HCT116 (cell line): ENCODE measurements around the gene INIP. TPM values are rescaled to one million over a fixed set of nuclear protein-coding genes. Genes with fewer than 3 reads are reported as not detected.

ENCODE experiments used
- ATAC-seq: fragments of 200-7000 bp; cut with Tn5 transposase; 2 replicates; pipeline ENCODE4 v1.9.1; 2020; ENCODE audit warnings: mild to moderate bottlenecking, moderate library complexity
- BruUV-seq: library from RNA; stranded (reverse); fragments of 400-500 nt; replicated peaks from 2 replicates; lab custom pipeline; 2021; lab: Mats Ljungman, UMichigan
- CTCF ChIA-PET: fragments of 300-600 bp; sonication (Branson Sonifier 250); formaldehyde crosslinking; loops from one replicate; lab custom pipeline; 2021; ENCODE audit warnings: antibody characterized with exemption; lab: Charles Lee
- POLR2A ChIA-PET: fragments of 300-600, 350-600 bp; sonication (Branson Sonifier 250); formaldehyde crosslinking; loops from one replicate; lab custom pipeline; 2021; ENCODE audit warnings: antibody characterized with exemption; lab: Charles Lee
- RAD21 ChIA-PET, 2 experiments: fragments of 300-600 bp; sonication (Branson Sonifier 250); formaldehyde crosslinking; loops; one replicate each; lab custom pipeline; 2023; ENCODE audit warnings: low total read pairs in 2 of 2; ENCODE audit not compliant: uncharacterized antibody in 2 of 2, unreplicated experiment in 2 of 2, low non-redundant PET in 1 of 2; lab: Charles Lee
- DNase-seq: peaks from one replicate; pipeline ENCODE4 v3.0.0-alpha.2; 2010; ENCODE audit warnings: low read depth, low spot score
- H2AFZ ChIP-seq: fragments of 200-600 bp; shearing (Covaris generic), sonication (generic); 2 replicates; pipeline ENCODE4 v1.6.1; 2017; ENCODE audit warnings: low read depth, mixed run types, mixed read lengths, antibody characterized with exemption, low read length; ENCODE audit not compliant: poor library complexity, severe bottlenecking
- H3K27ac ChIP-seq: 2 replicates; pipeline ENCODE4 v1.5.1; 2012; ENCODE audit warnings: low read depth, low read length
- H3K27me3 ChIP-seq: fragments of 200-600 bp; sonication (generic); 2 replicates; pipeline ENCODE4 v1.6.1; 2016; ENCODE audit warnings: mixed run types, low read length, mixed read lengths; ENCODE audit not compliant: insufficient read depth
- H3K36me3 ChIP-seq, 2 experiments: fragments of 200-500 bp in 1 of 2; fragments of 200-600 bp in 1 of 2; sonication (Bioruptor generic) in 1 of 2; sonication (generic) in 1 of 2; 2 replicates each; pipeline versions ENCODE4 v1.5.1 to v1.6.1; 2014 to 2016; ENCODE audit warnings: low read length in 2 of 2, inconsistent platforms in 1 of 2, mixed read lengths in 1 of 2, mixed run types in 1 of 2; ENCODE audit not compliant: insufficient read depth in 2 of 2, control insufficient read depth in 1 of 2
- H3K4me1 ChIP-seq, 2 experiments: fragments of 200-600 bp in 1 of 2; sonication (generic) in 1 of 2; 2 replicates each; pipeline versions ENCODE4 v1.5.1 to v1.6.1; 2012 to 2017; ENCODE audit warnings: low read length in 2 of 2, inconsistent platforms in 1 of 2, mild to moderate bottlenecking in 1 of 2, mixed read lengths in 1 of 2, mixed run types in 1 of 2, moderate library complexity in 1 of 2; ENCODE audit not compliant: insufficient read depth in 2 of 2, control insufficient read depth in 1 of 2
- H3K4me2 ChIP-seq: fragments of 200-600 bp; sonication (generic); 2 replicates; pipeline ENCODE4 v1.6.1; 2017; ENCODE audit warnings: mixed run types, low read length, mixed read lengths
- H3K4me3 ChIP-seq, 2 experiments: fragments of 200-600 bp in 1 of 2; sonication (generic) in 1 of 2; replicated peaks in 1 of 2; 2 replicates each; pipeline ENCODE4 v1.5.1; 2011 to 2016; ENCODE audit warnings: low read length in 2 of 2, control low read depth in 1 of 2, low read depth in 1 of 2, mild to moderate bottlenecking in 1 of 2, mixed read lengths in 1 of 2, mixed run types in 1 of 2
- H3K79me2 ChIP-seq: fragments of 200-600 bp; sonication (generic); 2 replicates; pipeline ENCODE4 v1.6.1; 2017; ENCODE audit warnings: mild to moderate bottlenecking, mixed run types, low read length, moderate library complexity, mixed read lengths; ENCODE audit not compliant: insufficient read depth
- H3K9ac ChIP-seq: fragments of 200-600 bp; sonication (generic); 2 replicates; pipeline ENCODE4 v1.6.1; 2016; ENCODE audit warnings: low read length, mixed read lengths
- H3K9me2 ChIP-seq: fragments of 200-600 bp; sonication (generic), shearing (Covaris generic); 2 replicates; pipeline ENCODE4 v1.6.1; 2017; ENCODE audit warnings: mixed run types, mild to moderate bottlenecking, moderate library complexity; ENCODE audit not compliant: insufficient read depth
- H3K9me3 ChIP-seq, 2 experiments: fragments of 200-500 bp in 1 of 2; fragments of 200-600 bp in 1 of 2; sonication (Bioruptor generic) in 1 of 2; sonication (generic) in 1 of 2; 2 replicates each; pipeline ENCODE4 v1.6.1; 2014 to 2017; ENCODE audit warnings: low read length in 2 of 2, mixed read lengths in 2 of 2, inconsistent platforms in 1 of 2, low read depth in 1 of 2, mild to moderate bottlenecking in 1 of 2, mixed run types in 1 of 2, moderate library complexity in 1 of 2; ENCODE audit not compliant: control insufficient read depth in 1 of 2, insufficient read depth in 1 of 2
- H4K20me1 ChIP-seq: fragments of 200-600 bp; sonication (generic), shearing (Covaris generic); 2 replicates; pipeline ENCODE4 v1.6.1; 2017; ENCODE audit warnings: mixed run types, mild to moderate bottlenecking, moderate library complexity; ENCODE audit not compliant: insufficient read depth
- ATF3 ChIP-seq: IDR thresholded peaks from 2 replicates; pipeline ENCODE4 v1.6.1; 2012
- CBX3 ChIP-seq: IDR thresholded peaks from 2 replicates; pipeline ENCODE4 v1.6.1; 2012; ENCODE audit warnings: low read depth
- CEBPB ChIP-seq: IDR thresholded peaks from 2 replicates; pipeline ENCODE4 v1.6.1; 2012; ENCODE audit warnings: low read depth
- EGR1 ChIP-seq: IDR thresholded peaks from 2 replicates; pipeline ENCODE4 v1.6.1; 2012; ENCODE audit warnings: low read depth
- EZH2 ChIP-seq: fragments of 200-600 bp; sonication (generic); IDR thresholded peaks from 2 replicates; pipeline ENCODE4 v1.6.1; 2017; ENCODE audit warnings: antibody characterized with exemption, mixed run types
- POLR2A ChIP-seq: IDR thresholded peaks from 2 replicates; pipeline ENCODE4 v1.7.0; 2011; ENCODE audit warnings: borderline replicate concordance; ENCODE audit not compliant: insufficient read depth, insufficient read length; ENCODE audit errors: extremely low read depth
- POLR2AphosphoS5 ChIP-seq: IDR thresholded peaks from 2 replicates; pipeline ENCODE4 v1.6.1; 2011; ENCODE audit warnings: mild to moderate bottlenecking, low read depth, low read length, moderate library complexity
- SP1 ChIP-seq: IDR thresholded peaks from 2 replicates; pipeline ENCODE4 v1.6.1; 2012; ENCODE audit warnings: low read depth
- SRF ChIP-seq: IDR thresholded peaks from 2 replicates; pipeline ENCODE4 v1.6.1; 2012; ENCODE audit warnings: low read depth
- YY1 ChIP-seq: IDR thresholded peaks from 2 replicates; pipeline ENCODE4 v1.6.1; 2011; ENCODE audit warnings: low read length, low read depth, moderate library complexity, mild to moderate bottlenecking; ENCODE audit not compliant: insufficient replicate concordance; ENCODE audit errors: extremely low read depth
- ZFX ChIP-seq: fragments of 450-650 bp; IDR thresholded peaks from 2 replicates; pipeline ENCODE4 v1.6.1; 2017
- ZNF274 ChIP-seq: fragments of 200-500 bp; sonication (Bioruptor generic); IDR thresholded peaks from 2 replicates; pipeline ENCODE4 v1.6.1; 2014; ENCODE audit warnings: mild to moderate bottlenecking, low read depth, low read length, inconsistent platforms
- intact Hi-C: fragments of 100-400 bp; cut with micrococcal nuclease; formaldehyde crosslinking; loops from 2 replicates; pipeline ENCODE4 v1.10.0; 2022
- total RNA-seq: library from RNA; stranded (reverse); gene quantifications from one replicate; pipeline ENCODE4 v1.2.1, GENCODE V29; 2021; ENCODE audit not compliant: unreplicated experiment
- TF ChIP-seq, protein P1 (sequence below): IDR thresholded peaks from 2 replicates; pipeline ENCODE4 v1.6.1; 2012
- TF ChIP-seq, protein P2 (sequence below): IDR thresholded peaks from 2 replicates; pipeline ENCODE4 v1.6.1; 2011; ENCODE audit warnings: mild to moderate bottlenecking, low read length, moderate library complexity; ENCODE audit not compliant: insufficient replicate concordance; ENCODE audit errors: extremely low read depth
- TF ChIP-seq, protein P3 (sequence below), 3 experiments: fragments of 200-600 bp in 1 of 3; sonication (generic) in 1 of 3; IDR thresholded peaks in 2 of 3; conservative IDR thresholded peaks in 1 of 3; 2 replicates each; pipeline ENCODE4 v1.5.1; 2012 to 2017; ENCODE audit warnings: low read depth in 2 of 3, low read length in 2 of 3, antibody characterized with exemption in 1 of 3, borderline replicate concordance in 1 of 3, control low read depth in 1 of 3, mild to moderate bottlenecking in 1 of 3, mixed read lengths in 1 of 3, mixed run types in 1 of 3, moderate library complexity in 1 of 3; ENCODE audit not compliant: insufficient read depth in 1 of 3

Gene INIP
- total RNA-seq, 1 experiment from 2014 or later = 28.9 TPM

DNA sequence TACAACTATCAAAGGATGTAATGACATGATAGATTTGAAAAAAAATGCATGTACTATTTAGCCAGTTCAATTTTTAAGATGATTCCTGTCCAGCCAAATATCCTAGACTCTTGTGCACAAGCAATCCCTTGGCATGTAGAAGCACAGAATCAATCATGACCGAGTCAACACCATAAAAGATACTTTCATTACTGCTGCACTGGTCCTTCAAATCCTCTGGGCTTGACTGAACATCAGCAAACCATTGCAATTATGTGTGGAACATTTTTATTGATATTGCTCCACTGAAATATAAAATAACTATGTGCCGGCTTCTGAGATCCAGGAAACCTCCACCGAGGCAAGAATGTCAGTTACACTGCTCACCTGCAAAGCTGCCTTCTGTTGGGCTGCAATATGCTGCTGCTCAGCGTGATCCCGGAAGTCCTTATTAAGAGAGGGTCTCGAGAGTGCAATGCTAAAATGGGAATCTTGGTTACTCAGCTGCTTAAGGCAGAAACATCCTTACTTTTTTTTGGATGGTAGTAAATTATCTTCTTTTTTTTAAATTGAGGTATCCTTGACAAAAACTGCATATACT is 28.7 kb downstream of the INIP start:
- no peak for DNase-seq
- BruUV-seq = no TSS peak

DNA sequence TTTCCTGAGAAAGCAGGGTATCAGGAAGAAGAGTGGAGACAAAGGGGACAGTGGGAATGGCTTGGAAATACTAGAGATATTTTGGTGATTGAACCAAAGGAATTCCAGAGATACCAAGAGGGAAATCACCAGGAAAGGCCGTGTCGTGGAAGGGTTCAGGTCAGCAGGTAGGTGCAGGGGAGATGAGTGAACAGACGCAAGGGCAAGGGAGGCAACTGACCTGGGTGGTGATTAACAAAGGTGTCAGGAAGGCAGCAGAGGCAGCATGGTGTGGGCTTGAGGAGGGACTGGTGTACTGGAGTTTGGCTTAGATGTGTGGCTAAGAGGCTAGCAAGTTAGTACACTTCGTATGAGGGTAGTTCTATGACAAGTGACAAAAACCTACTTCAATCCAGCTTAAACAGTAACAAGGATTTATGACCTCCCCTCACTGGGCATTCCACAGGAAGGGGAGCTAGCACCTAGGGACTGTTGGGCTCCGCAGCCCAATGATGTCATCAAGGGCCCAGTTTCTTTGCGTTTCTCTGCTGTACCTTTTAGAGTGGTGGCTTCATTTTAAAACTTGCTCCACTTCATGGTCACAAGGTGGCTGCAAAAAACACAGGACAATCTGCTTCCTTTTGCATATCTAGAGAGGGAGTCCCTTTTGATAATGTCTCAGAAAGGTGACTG is 37.0 kb downstream of the INIP start:
- H3K9me3 ChIP-seq = peaks cover 6 to 11% of the 10 kb centered on the region in 2 experiments; a peak in 2 of 4 replicates
- no peak overlapping the region for H3K27ac ChIP-seq
- no peaks in the 10 kb centered on the region for H3K4me1 ChIP-seq
- intact Hi-C loops = no loop called here
- BruUV-seq = no TSS peak
- RAD21 ChIA-PET = no interaction called here
- H3K79me2 ChIP-seq = no peaks in the 10 kb centered on the region
- no peaks in the 10 kb centered on the region for H4K20me1 ChIP-seq
- H3K9ac ChIP-seq = no peak overlapping the region
- no peak for DNase-seq
- H3K36me3 ChIP-seq = 0 out of 4 replicates have a peak, but pooled peaks cover 0 to 2% of the 10 kb centered on the region in 2 experiments
- H3K27me3 ChIP-seq = no peaks in the 10 kb centered on the region
- CTCF ChIA-PET = no interaction called here
- H3K4me2 ChIP-seq = no peak overlapping the region
- ATAC-seq = no peak
- no peak overlapping the region for H2AFZ ChIP-seq
- no peak overlapping the region for H3K4me3 ChIP-seq
- H3K9me2 ChIP-seq = no peaks in the 10 kb centered on the region
- POLR2A ChIA-PET = no interaction called here
- TF ChIP-seq ZNF274 = no peak
- no peak for TF ChIP-seq POLR2AphosphoS5
- TF ChIP-seq ATF3 = no peak
- no peak for TF ChIP-seq POLR2A
- TF ChIP-seq, protein P1, sequence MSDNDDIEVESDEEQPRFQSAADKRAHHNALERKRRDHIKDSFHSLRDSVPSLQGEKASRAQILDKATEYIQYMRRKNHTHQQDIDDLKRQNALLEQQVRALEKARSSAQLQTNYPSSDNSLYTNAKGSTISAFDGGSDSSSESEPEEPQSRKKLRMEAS = no peak
- TF ChIP-seq CEBPB = no peak
- TF ChIP-seq, protein P2, sequence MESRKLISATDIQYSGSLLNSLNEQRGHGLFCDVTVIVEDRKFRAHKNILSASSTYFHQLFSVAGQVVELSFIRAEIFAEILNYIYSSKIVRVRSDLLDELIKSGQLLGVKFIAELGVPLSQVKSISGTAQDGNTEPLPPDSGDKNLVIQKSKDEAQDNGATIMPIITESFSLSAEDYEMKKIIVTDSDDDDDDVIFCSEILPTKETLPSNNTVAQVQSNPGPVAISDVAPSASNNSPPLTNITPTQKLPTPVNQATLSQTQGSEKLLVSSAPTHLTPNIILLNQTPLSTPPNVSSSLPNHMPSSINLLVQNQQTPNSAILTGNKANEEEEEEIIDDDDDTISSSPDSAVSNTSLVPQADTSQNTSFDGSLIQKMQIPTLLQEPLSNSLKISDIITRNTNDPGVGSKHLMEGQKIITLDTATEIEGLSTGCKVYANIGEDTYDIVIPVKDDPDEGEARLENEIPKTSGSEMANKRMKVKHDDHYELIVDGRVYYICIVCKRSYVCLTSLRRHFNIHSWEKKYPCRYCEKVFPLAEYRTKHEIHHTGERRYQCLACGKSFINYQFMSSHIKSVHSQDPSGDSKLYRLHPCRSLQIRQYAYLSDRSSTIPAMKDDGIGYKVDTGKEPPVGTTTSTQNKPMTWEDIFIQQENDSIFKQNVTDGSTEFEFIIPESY = no peak
- TF ChIP-seq CBX3 = no peak
- no peak for TF ChIP-seq YY1
- TF ChIP-seq ZFX = no peak
- TF ChIP-seq EZH2 = no peak
- no peak for TF ChIP-seq SRF
- no peak for TF ChIP-seq EGR1
- TF ChIP-seq, protein P3, sequence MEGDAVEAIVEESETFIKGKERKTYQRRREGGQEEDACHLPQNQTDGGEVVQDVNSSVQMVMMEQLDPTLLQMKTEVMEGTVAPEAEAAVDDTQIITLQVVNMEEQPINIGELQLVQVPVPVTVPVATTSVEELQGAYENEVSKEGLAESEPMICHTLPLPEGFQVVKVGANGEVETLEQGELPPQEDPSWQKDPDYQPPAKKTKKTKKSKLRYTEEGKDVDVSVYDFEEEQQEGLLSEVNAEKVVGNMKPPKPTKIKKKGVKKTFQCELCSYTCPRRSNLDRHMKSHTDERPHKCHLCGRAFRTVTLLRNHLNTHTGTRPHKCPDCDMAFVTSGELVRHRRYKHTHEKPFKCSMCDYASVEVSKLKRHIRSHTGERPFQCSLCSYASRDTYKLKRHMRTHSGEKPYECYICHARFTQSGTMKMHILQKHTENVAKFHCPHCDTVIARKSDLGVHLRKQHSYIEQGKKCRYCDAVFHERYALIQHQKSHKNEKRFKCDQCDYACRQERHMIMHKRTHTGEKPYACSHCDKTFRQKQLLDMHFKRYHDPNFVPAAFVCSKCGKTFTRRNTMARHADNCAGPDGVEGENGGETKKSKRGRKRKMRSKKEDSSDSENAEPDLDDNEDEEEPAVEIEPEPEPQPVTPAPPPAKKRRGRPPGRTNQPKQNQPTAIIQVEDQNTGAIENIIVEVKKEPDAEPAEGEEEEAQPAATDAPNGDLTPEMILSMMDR (IDR thresholded peaks at IDR 0.05 in 2 of 3, conservative IDR thresholded peaks at IDR 0.05 in 1 of 3; ENCODE audit: borderline replicate concordance in 1 of 3, insufficient read depth in 1 of 3, low read depth in 2 of 3, low read length in 2 of 3) = no peak

More for the DNA sequence above, 28.7 kb downstream of the INIP start:
- Histone ChIP-seq H3K9me3 (no peaks in the 10 kb centered on the region), H3K9me2 (no peaks in the 10 kb centered on the region), H2AFZ (no peak overlapping the region), H3K9ac (no peak overlapping the region), H3K4me3 (no peak overlapping the region), H3K4me1 (no peaks in the 10 kb centered on the region), H3K27me3 (no peaks in the 10 kb centered on the region), H3K36me3 (peaks cover 11 to 20% of the 10 kb centered on the region in 2 experiments; a peak in 3 of 4 replicates), H3K27ac (no peak overlapping the region), H4K20me1 (no peaks in the 10 kb centered on the region)
- ATAC-seq = no peak
- CTCF ChIA-PET = no interaction called here
- intact Hi-C loops = no loop called here
- RAD21 ChIA-PET = no interaction called here
- TF ChIP-seq SRF (no peak), ZFX (no peak), SP1 (no peak), POLR2A (no peak), CBX3 (no peak)
- TF ChIP-seq, all 23 proteins: peak for 0
- H3K79me2 ChIP-seq = no peaks in the 10 kb centered on the region
- POLR2A ChIA-PET = no interaction called here
- H3K4me2 ChIP-seq = no peak overlapping the region
